Measurements from ENCODE around the gene SLC5A5.

The SLC5A5 gene

GRCh38 chr19:17854061-17854460, 17.7 kb upstream of the SLC5A5 start:
- Histone ChIP-seq H3K4me1 (ENCODE audit: insufficient read depth, low read length) (no peaks in the 10 kb centered on the region), H3K36me3 (ENCODE audit: insufficient read depth, low read depth, low read length) (no peaks in the 10 kb centered on the region), H3K27ac (ENCODE audit: low read length) (no peak overlapping the region), H3K9me3 (ENCODE audit: insufficient read depth, low read depth, low read length) (no peaks in the 10 kb centered on the region), H3K4me3 (ENCODE audit: low read length) (no peak overlapping the region), H3K27me3 (ENCODE audit: insufficient read depth, low read length) (peaks cover 4% of the 10 kb centered on the region), H3K9ac (ENCODE audit: low read depth, low read length) (no peak overlapping the region)

GRCh38 chr19:17855280-17856152, 16.2 kb upstream of the SLC5A5 start:
- Histone ChIP-seq H3K9me3 (ENCODE audit: insufficient read depth, low read depth, low read length) (no peaks in the 10 kb centered on the region), H3K4me3 (ENCODE audit: low read length) (no peak overlapping the region), H3K9ac (ENCODE audit: low read depth, low read length) (no peak overlapping the region), H3K36me3 (ENCODE audit: insufficient read depth, low read depth, low read length) (peaks cover 5% of the 10 kb centered on the region), H3K27ac (ENCODE audit: low read length) (no peak overlapping the region), H3K27me3 (ENCODE audit: insufficient read depth, low read length) (peaks cover 4% of the 10 kb centered on the region), H3K4me1 (ENCODE audit: insufficient read depth, low read length) (no peaks in the 10 kb centered on the region)

GRCh38 chr19:17859533-17860330, 12.0 kb upstream of the SLC5A5 start, which contains the start of gene RPL18A:
Gene RPL18A (plus strand): TSS chr19:17859910. CDS start chr19:17859957, 47 bp downstream.
- peak within 1 kb of the TSS; percentile 50 for H3K27ac ChIP-seq (ENCODE audit: low read length)
- no peaks in the 10 kb centered on the region for H3K9me3 ChIP-seq (ENCODE audit: insufficient read depth, low read depth, low read length)
- H3K27me3 ChIP-seq (ENCODE audit: insufficient read depth, low read length): peaks cover 4% of the 10 kb centered on the region
- H3K36me3 ChIP-seq (ENCODE audit: insufficient read depth, low read depth, low read length): peaks cover 48% of the 10 kb centered on the region
- H3K4me1 ChIP-seq (ENCODE audit: insufficient read depth, low read length): no peaks in the 10 kb centered on the region
- peak within 1 kb of the TSS; percentile 99 for H3K9ac ChIP-seq (ENCODE audit: low read depth, low read length)
- H3K4me3 ChIP-seq (ENCODE audit: low read length): peak within 1 kb of the TSS; percentile 93

GRCh38 chr19:17860331-17860992, 11.3 kb upstream of the SLC5A5 start:
- Histone ChIP-seq H3K4me3 (ENCODE audit: low read length) (peak overlapping the region; percentile 93), H3K36me3 (ENCODE audit: insufficient read depth, low read depth, low read length) (peaks cover 55% of the 10 kb centered on the region), H3K9ac (ENCODE audit: low read depth, low read length) (peak overlapping the region; percentile 99), H3K27ac (ENCODE audit: low read length) (peak overlapping the region; percentile 50), H3K27me3 (ENCODE audit: insufficient read depth, low read length) (no peaks in the 10 kb centered on the region; the same call in 1 of the 2 replicates), H3K9me3 (ENCODE audit: insufficient read depth, low read depth, low read length) (no peaks in the 10 kb centered on the region), H3K4me1 (ENCODE audit: insufficient read depth, low read length) (no peaks in the 10 kb centered on the region)

- peak overlapping the region; percentile 50 for H3K27ac ChIP-seq (ENCODE audit: low read length)
- no peaks in the 10 kb centered on the region for H3K9me3 ChIP-seq (ENCODE audit: insufficient read depth, low read depth, low read length)
- peak overlapping the region; percentile 93 for H3K4me3 ChIP-seq (ENCODE audit: low read length)
- no peaks in the 10 kb centered on the region for H3K27me3 ChIP-seq (ENCODE audit: insufficient read depth, low read length)
- peak overlapping the region; percentile 99 for H3K9ac ChIP-seq (ENCODE audit: low read depth, low read length)
- no peaks in the 10 kb centered on the region for H3K4me1 ChIP-seq (ENCODE audit: insufficient read depth, low read length)
- H3K36me3 ChIP-seq (ENCODE audit: insufficient read depth, low read depth, low read length): peaks cover 55% of the 10 kb centered on the region
Observed at GRCh38 chr19:17860993-17861360, 10.8 kb upstream of the SLC5A5 start.

GRCh38 chr19:17861542-17862402, 10.0 kb upstream of the SLC5A5 start:
- no peaks in the 10 kb centered on the region for H3K9me3 ChIP-seq (ENCODE audit: insufficient read depth, low read depth, low read length)
- H3K4me1 ChIP-seq (ENCODE audit: insufficient read depth, low read length): no peaks in the 10 kb centered on the region
- H3K27me3 ChIP-seq (ENCODE audit: insufficient read depth, low read length): no peaks in the 10 kb centered on the region
- peaks cover 55% of the 10 kb centered on the region for H3K36me3 ChIP-seq (ENCODE audit: insufficient read depth, low read depth, low read length)
- peak overlapping the region; percentile 99 for H3K9ac ChIP-seq (ENCODE audit: low read depth, low read length)
- H3K4me3 ChIP-seq (ENCODE audit: low read length): peak overlapping the region; percentile 93
- H3K27ac ChIP-seq (ENCODE audit: low read length): no peak overlapping the region

GRCh38 chr19:17862711-17863519, 8.8 kb upstream of the SLC5A5 start:
- Histone ChIP-seq H3K4me1 (ENCODE audit: insufficient read depth, low read length) (no peaks in the 10 kb centered on the region), H3K4me3 (ENCODE audit: low read length) (no peak overlapping the region), H3K9ac (ENCODE audit: low read depth, low read length) (peak overlapping the region; percentile 99; the same call in 1 of the 2 replicates), H3K9me3 (ENCODE audit: insufficient read depth, low read depth, low read length) (no peaks in the 10 kb centered on the region), H3K36me3 (ENCODE audit: insufficient read depth, low read depth, low read length) (peaks cover 55% of the 10 kb centered on the region), H3K27ac (ENCODE audit: low read length) (no peak overlapping the region), H3K27me3 (ENCODE audit: insufficient read depth, low read length) (no peaks in the 10 kb centered on the region)

- peaks cover 4% of the 10 kb centered on the region; the same call in 1 of the 2 replicates for H3K4me1 ChIP-seq (ENCODE audit: insufficient read depth, low read length)
Observed at GRCh38 chr19:17863520-17864182, 8.1 kb upstream of the SLC5A5 start.

GRCh38 chr19:17865364-17866311, 6.1 kb upstream of the SLC5A5 start:
- Histone ChIP-seq H3K27ac (ENCODE audit: low read length) (no peak overlapping the region), H3K9me3 (ENCODE audit: insufficient read depth, low read depth, low read length) (no peaks in the 10 kb centered on the region), H3K27me3 (ENCODE audit: insufficient read depth, low read length) (peaks cover 15% of the 10 kb centered on the region), H3K4me1 (ENCODE audit: insufficient read depth, low read length) (peaks cover 10% of the 10 kb centered on the region; the same call in 1 of the 2 replicates), H3K36me3 (ENCODE audit: insufficient read depth, low read depth, low read length) (peaks cover 49% of the 10 kb centered on the region), H3K4me3 (ENCODE audit: low read length) (no peak overlapping the region), H3K9ac (ENCODE audit: low read depth, low read length) (no peak overlapping the region)

More at GRCh38 chr19:17863520-17864182, 8.1 kb upstream of the SLC5A5 start:
- H3K36me3 ChIP-seq (ENCODE audit: insufficient read depth, low read depth, low read length): peaks cover 55% of the 10 kb centered on the region
- no peaks in the 10 kb centered on the region for H3K9me3 ChIP-seq (ENCODE audit: insufficient read depth, low read depth, low read length)
- H3K27ac ChIP-seq (ENCODE audit: low read length): no peak overlapping the region
- no peak overlapping the region for H3K4me3 ChIP-seq (ENCODE audit: low read length)
- H3K9ac ChIP-seq (ENCODE audit: low read depth, low read length): no peak overlapping the region
- no peaks in the 10 kb centered on the region; the same call in 1 of the 2 replicates for H3K27me3 ChIP-seq (ENCODE audit: insufficient read depth, low read length)
